Measurements from ENCODE around the gene SPATA3. TPM values are rescaled to one million over a fixed set of nuclear protein-coding genes. Genes with fewer than 3 reads are reported as not detected.
A peak's percentile ranks its signal among the peaks of the same experiment; 100 is the strongest.
"Not testable (repeated sequence)": the region's sequence is repeated elsewhere in the genome, so short reads cannot be mapped to it uniquely, and the experiment has no call there.

Gene SPATA3
- total RNA-seq, 1 donor from 2014 or later: not detected

- Histone ChIP-seq H3K27me3 (ENCODE audit: insufficient read depth, low read length) (peaks cover 19% of the 10 kb centered on the region), H3K4me2 (ENCODE audit: low read length) (no peak overlapping the region), H3K9ac (ENCODE audit: low read length) (no peak overlapping the region), H3K4me1 (ENCODE audit: insufficient read depth, low read length) (no peaks in the 10 kb centered on the region), H3K36me3 (ENCODE audit: insufficient read depth, low read length) (no peaks in the 10 kb centered on the region), H4K20me1 (ENCODE audit: insufficient read depth, low read length) (no peaks in the 10 kb centered on the region), H3K4me3 (ENCODE audit: insufficient read depth, low read depth, low read length) (no peak overlapping the region), H2AFZ (ENCODE audit: low read depth, low read length) (no peak overlapping the region), H3K27ac (ENCODE audit: low read depth, low read length) (no peak overlapping the region), H3K9me3 (ENCODE audit: insufficient read depth, low read depth, low read length) (peaks cover 2% of the 10 kb centered on the region), H3K79me2 (ENCODE audit: insufficient read depth, low read length) (no peaks in the 10 kb centered on the region)
- FAIRE-seq: no peak
- peaks cover 50% of the 10 kb centered on the region for H3K27me3 Mint-ChIP-seq (ENCODE audit: low read depth, unreplicated experiment)
- DNase-seq (ENCODE audit: low read depth): peak; percentile 6
- no peak overlapping the region for H3K4me3 Mint-ChIP-seq (ENCODE audit: unreplicated experiment)
- H3K27ac Mint-ChIP-seq (ENCODE audit: unreplicated experiment): no peak overlapping the region
- peaks cover 31% of the 10 kb centered on the region for H3K9me3 Mint-ChIP-seq (ENCODE audit: unreplicated experiment)
- no peaks in the 10 kb centered on the region for H3K36me3 Mint-ChIP-seq (ENCODE audit: low read depth, unreplicated experiment)
- H3K4me1 Mint-ChIP-seq (ENCODE audit: low read depth, unreplicated experiment): no peaks in the 10 kb centered on the region
- no peak for TF ChIP-seq EZH2 (IDR thresholded peaks at IDR 0.05; ENCODE audit: insufficient read depth, low read length)
- TF ChIP-seq CTCF (IDR thresholded peaks at IDR 0.05; ENCODE audit: insufficient read depth, low read depth, low read length): no peak
These were observed 6.0 kb downstream of the SPATA3 start for GRCh38 chr2:231001921-231002320.

DNA sequence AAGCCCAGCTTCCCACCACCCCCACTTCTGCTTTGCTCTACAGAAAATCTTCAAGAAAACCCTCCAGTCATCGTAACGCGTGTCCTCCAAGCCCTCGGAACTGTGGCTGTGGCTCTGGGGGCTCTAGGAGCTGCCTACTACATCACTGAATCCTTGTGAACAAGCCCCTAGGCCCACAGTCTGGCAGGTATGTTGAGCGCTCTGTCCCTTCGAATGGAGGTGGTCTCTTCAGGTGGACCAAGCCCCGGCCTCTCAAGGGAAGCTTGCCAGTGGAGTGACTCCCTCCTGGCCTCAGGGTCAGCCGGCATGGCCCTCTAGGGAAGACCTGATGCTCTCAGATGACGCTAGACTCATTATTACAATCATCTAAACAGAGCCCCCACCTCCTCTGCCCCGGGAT lies 6.7 kb downstream of the SPATA3 start:
- Histone ChIP-seq H3K36me3 (ENCODE audit: insufficient read depth, low read length) (no peaks in the 10 kb centered on the region), H2AFZ (ENCODE audit: low read depth, low read length) (no peak overlapping the region), H3K79me2 (ENCODE audit: insufficient read depth, low read length) (no peaks in the 10 kb centered on the region), H4K20me1 (ENCODE audit: insufficient read depth, low read length) (no peaks in the 10 kb centered on the region), H3K27me3 (ENCODE audit: insufficient read depth, low read length) (peaks cover 17% of the 10 kb centered on the region), H3K4me2 (ENCODE audit: low read length) (no peak overlapping the region), H3K9me3 (ENCODE audit: insufficient read depth, low read depth, low read length) (peaks cover 2% of the 10 kb centered on the region), H3K4me1 (ENCODE audit: insufficient read depth, low read length) (no peaks in the 10 kb centered on the region), H3K9ac (ENCODE audit: low read length) (no peak overlapping the region), H3K27ac (ENCODE audit: low read depth, low read length) (no peak overlapping the region), H3K4me3 (ENCODE audit: insufficient read depth, low read depth, low read length) (no peak overlapping the region)
- peaks cover 28% of the 10 kb centered on the region for H3K9me3 Mint-ChIP-seq (ENCODE audit: unreplicated experiment)
- FAIRE-seq (no peak), DNase-seq (ENCODE audit: low read depth) (no peak)
- no peaks in the 10 kb centered on the region for H3K36me3 Mint-ChIP-seq (ENCODE audit: low read depth, unreplicated experiment)
- peaks cover 5% of the 10 kb centered on the region for H3K4me1 Mint-ChIP-seq (ENCODE audit: low read depth, unreplicated experiment)
- TF ChIP-seq EZH2 (IDR thresholded peaks at IDR 0.05; ENCODE audit: insufficient read depth, low read length) (no peak), CTCF (IDR thresholded peaks at IDR 0.05; ENCODE audit: insufficient read depth, low read depth, low read length) (no peak)
- H3K4me3 Mint-ChIP-seq (ENCODE audit: unreplicated experiment): no peak overlapping the region
- peaks cover 50% of the 10 kb centered on the region for H3K27me3 Mint-ChIP-seq (ENCODE audit: low read depth, unreplicated experiment)
- no peak overlapping the region for H3K27ac Mint-ChIP-seq (ENCODE audit: unreplicated experiment)

DNA sequence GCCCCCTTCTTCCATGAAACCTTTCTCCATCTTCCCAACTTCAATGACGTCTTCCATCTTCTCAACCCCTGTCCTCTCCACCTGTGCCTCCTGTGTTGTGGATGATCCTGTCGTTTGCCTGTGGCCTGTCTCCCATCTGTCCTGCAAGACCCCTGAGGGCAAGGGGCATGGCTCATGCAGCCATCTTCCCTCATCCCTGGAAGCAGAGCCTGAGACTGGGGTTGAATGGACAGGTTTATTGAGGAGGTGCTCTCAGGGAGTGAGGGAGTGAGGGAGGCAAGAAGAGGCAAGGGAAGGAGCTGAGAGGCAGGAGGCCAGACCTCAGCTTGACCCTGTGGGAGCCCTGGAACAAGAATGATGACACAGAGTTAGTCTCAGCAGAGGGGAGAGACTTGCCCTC lies 7.3 kb downstream of the SPATA3 start:
- Mint-ChIP-seq H3K9me3 (ENCODE audit: unreplicated experiment) (peaks cover 23% of the 10 kb centered on the region), H3K27me3 (ENCODE audit: low read depth, unreplicated experiment) (peaks cover 50% of the 10 kb centered on the region), H3K27ac (ENCODE audit: unreplicated experiment) (no peak overlapping the region), H3K36me3 (ENCODE audit: low read depth, unreplicated experiment) (no peaks in the 10 kb centered on the region), H3K4me1 (ENCODE audit: low read depth, unreplicated experiment) (peaks cover 5% of the 10 kb centered on the region), H3K4me3 (ENCODE audit: unreplicated experiment) (no peak overlapping the region)
- TF ChIP-seq CTCF (IDR thresholded peaks at IDR 0.05; ENCODE audit: insufficient read depth, low read depth, low read length) (no peak), EZH2 (IDR thresholded peaks at IDR 0.05; ENCODE audit: insufficient read depth, low read length) (no peak)
- FAIRE-seq (no peak), DNase-seq (ENCODE audit: low read depth) (no peak)
- H3K9me3 ChIP-seq (ENCODE audit: insufficient read depth, low read depth, low read length): peaks cover 2% of the 10 kb centered on the region
- H3K9ac ChIP-seq (ENCODE audit: low read length): no peak overlapping the region
- no peaks in the 10 kb centered on the region for H3K4me1 ChIP-seq (ENCODE audit: insufficient read depth, low read length)
- no peaks in the 10 kb centered on the region for H3K36me3 ChIP-seq (ENCODE audit: insufficient read depth, low read length)
- no peaks in the 10 kb centered on the region for H4K20me1 ChIP-seq (ENCODE audit: insufficient read depth, low read length)
- no peaks in the 10 kb centered on the region for H3K79me2 ChIP-seq (ENCODE audit: insufficient read depth, low read length)
- peaks cover 13% of the 10 kb centered on the region for H3K27me3 ChIP-seq (ENCODE audit: insufficient read depth, low read length)
- no peak overlapping the region for H3K4me2 ChIP-seq (ENCODE audit: low read length)
- H3K27ac ChIP-seq (ENCODE audit: low read depth, low read length): no peak overlapping the region
- H2AFZ ChIP-seq (ENCODE audit: low read depth, low read length): no peak overlapping the region
- no peak overlapping the region for H3K4me3 ChIP-seq (ENCODE audit: insufficient read depth, low read depth, low read length)

DNA sequence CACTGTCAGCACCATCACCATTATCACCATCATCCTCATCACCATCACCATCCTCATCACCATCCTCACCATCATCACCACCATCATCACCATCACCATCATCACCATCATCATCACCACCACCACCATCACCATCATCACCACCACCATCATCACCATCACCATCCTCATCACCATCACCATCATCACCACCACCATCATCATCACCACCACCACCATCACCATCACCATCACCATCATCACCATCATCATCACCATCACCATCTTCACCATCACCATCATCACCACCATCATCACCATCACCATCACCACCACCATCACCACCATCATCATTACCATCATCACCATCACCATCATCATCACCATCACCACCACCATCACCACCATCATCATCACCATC lies 9.0 kb downstream of the SPATA3 start:
- not testable (repeated sequence) for H2AFZ ChIP-seq (ENCODE audit: low read depth, low read length); H3K9me3 ChIP-seq (ENCODE audit: insufficient read depth, low read depth, low read length); H3K4me1 ChIP-seq (ENCODE audit: insufficient read depth, low read length); DNase-seq (ENCODE audit: low read depth); H3K9ac ChIP-seq (ENCODE audit: low read length); H3K36me3 Mint-ChIP-seq (ENCODE audit: low read depth, unreplicated experiment); H3K4me3 Mint-ChIP-seq (ENCODE audit: unreplicated experiment); H3K79me2 ChIP-seq (ENCODE audit: insufficient read depth, low read length); H3K4me3 ChIP-seq (ENCODE audit: insufficient read depth, low read depth, low read length); H3K27ac ChIP-seq (ENCODE audit: low read depth, low read length); FAIRE-seq; H3K27ac Mint-ChIP-seq (ENCODE audit: unreplicated experiment); H4K20me1 ChIP-seq (ENCODE audit: insufficient read depth, low read length); H3K36me3 ChIP-seq (ENCODE audit: insufficient read depth, low read length); H3K4me2 ChIP-seq (ENCODE audit: low read length)
- peaks cover 51% of the 10 kb centered on the region for H3K27me3 Mint-ChIP-seq (ENCODE audit: low read depth, unreplicated experiment)
- peaks cover 17% of the 10 kb centered on the region for H3K9me3 Mint-ChIP-seq (ENCODE audit: unreplicated experiment)
- H3K4me1 Mint-ChIP-seq (ENCODE audit: low read depth, unreplicated experiment): peaks cover 10% of the 10 kb centered on the region
- H3K27me3 ChIP-seq (ENCODE audit: insufficient read depth, low read length): peaks cover 21% of the 10 kb centered on the region

Data from astrocyte (in vitro differentiated cells and primary cell).